HK-2 (cell line): Measurements from ENCODE around the gene FCHO1.

Source experiments
- DNase-seq: peaks from one replicate; pipeline ENCODE4 v3.0.0-alpha.2; 2018; ENCODE audit not compliant: unreplicated experiment

FCHO1 gene, protein sequence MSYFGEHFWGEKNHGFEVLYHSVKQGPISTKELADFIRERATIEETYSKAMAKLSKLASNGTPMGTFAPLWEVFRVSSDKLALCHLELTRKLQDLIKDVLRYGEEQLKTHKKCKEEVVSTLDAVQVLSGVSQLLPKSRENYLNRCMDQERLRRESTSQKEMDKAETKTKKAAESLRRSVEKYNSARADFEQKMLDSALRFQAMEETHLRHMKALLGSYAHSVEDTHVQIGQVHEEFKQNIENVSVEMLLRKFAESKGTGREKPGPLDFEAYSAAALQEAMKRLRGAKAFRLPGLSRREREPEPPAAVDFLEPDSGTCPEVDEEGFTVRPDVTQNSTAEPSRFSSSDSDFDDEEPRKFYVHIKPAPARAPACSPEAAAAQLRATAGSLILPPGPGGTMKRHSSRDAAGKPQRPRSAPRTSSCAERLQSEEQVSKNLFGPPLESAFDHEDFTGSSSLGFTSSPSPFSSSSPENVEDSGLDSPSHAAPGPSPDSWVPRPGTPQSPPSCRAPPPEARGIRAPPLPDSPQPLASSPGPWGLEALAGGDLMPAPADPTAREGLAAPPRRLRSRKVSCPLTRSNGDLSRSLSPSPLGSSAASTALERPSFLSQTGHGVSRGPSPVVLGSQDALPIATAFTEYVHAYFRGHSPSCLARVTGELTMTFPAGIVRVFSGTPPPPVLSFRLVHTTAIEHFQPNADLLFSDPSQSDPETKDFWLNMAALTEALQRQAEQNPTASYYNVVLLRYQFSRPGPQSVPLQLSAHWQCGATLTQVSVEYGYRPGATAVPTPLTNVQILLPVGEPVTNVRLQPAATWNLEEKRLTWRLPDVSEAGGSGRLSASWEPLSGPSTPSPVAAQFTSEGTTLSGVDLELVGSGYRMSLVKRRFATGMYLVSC

GRCh38 chr19:17751103-17751911, at the start of gene FCHO1:
Gene FCHO1 (plus strand): TSS chr19:17751477. CDS start chr19:17755165, 3,688 bp downstream.
- no peak for DNase-seq

DNA sequence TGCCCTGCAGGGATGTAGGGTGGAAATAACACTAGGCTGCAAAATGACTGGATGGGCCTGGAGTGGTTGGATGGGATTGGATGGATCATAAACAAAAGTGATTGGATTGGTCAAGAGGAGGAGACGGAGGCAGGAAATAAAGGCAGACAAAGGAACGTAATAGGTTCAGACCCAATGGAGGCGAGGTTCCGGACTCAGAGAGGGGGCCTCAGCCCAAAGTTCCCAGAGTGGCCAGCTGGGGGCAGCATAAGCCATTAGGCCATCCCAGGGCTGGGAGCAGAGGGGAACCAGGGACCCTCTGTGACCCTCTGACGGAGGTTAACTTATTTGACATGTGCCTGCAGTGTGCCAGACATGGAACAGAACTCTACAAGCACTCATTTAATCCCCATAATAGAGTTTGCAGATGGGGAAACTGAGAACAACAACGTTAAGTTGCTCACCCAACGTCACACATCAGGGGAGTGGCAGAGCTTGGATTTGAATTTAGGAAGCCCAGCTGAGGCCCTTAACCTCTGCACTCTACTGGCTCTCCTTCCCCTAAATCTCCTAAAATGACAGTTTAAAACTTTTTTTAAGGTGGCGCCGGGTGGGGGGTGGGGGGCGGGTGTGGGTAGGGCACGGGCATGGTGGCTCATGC, 47.3 kb upstream of the FCHO1 start:
- no peak for DNase-seq

- DNase-seq: no peak
These were observed 44.5 kb upstream of the FCHO1 start for GRCh38 chr19:17706750-17707181.

GRCh38 chr19:17711851-17712250, 39.4 kb upstream of the FCHO1 start:
- no peak for DNase-seq

GRCh38 chr19:17716309-17716929, 34.9 kb upstream of the FCHO1 start:
- DNase-seq: no peak

DNA sequence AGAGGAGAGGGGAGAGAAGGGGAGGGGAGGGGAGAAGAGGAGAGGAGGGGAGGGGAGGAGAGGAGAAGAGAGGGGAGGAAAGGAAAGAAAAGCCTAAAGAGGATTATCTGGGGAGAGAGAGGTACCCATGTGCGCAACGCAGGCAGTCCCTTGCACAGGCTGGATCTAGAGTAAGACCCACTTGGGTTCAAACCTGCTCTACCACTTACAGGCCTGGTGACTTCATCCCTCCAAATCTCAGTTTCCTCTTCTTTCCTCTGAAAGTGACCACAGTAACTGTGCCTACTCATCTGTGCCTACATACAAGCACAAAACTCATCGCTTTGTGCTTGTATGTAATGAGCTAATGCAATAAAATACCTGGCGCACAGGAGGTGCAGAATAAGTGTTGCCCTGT, 32.7 kb upstream of the FCHO1 start:
- DNase-seq: no peak

DNA sequence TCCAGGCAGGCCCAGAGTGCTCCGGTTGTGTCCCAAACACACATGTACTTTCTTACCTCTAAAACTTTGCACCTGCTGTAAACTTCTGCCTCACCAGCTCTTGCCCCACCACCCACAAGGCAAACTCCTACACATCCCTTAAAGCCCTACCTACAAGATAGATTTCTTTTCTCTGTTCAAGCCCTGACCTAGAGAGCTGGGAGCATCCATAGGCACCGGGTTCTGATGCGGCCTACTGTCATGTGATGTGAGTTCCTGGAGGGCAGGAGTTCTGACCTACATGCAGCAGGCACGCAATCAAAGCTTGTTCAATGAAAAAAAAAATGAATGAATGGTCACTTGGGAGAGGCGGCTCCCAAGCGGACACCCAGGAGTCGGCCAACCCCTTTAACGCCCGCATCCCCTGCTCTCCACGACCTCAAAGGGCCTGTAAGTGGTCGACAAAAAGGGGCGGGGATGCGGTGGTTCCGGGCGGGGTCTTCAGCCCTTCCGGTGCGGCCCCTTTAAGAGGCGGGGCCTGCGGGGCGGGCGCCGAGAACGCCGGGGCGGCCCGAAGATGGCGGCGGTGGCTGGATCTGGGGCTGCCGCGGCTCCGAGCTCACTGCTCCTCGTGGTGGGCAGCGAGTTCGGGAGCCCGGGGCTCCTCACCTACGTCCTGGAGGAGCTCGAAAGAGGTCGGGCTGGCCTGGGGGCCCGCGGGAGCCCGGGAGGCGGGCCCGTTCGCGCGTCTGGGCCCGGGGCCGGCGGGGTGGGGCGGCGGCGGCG, 32.1 kb upstream of the FCHO1 start, which contains the start of gene MAP1S:
Gene MAP1S, plus strand, starts transcription at position 534 of the 765 bp plus-strand sequence. Its CDS starts 23 bp downstream, at position 557.
- DNase-seq: peak; percentile 73

DNA sequence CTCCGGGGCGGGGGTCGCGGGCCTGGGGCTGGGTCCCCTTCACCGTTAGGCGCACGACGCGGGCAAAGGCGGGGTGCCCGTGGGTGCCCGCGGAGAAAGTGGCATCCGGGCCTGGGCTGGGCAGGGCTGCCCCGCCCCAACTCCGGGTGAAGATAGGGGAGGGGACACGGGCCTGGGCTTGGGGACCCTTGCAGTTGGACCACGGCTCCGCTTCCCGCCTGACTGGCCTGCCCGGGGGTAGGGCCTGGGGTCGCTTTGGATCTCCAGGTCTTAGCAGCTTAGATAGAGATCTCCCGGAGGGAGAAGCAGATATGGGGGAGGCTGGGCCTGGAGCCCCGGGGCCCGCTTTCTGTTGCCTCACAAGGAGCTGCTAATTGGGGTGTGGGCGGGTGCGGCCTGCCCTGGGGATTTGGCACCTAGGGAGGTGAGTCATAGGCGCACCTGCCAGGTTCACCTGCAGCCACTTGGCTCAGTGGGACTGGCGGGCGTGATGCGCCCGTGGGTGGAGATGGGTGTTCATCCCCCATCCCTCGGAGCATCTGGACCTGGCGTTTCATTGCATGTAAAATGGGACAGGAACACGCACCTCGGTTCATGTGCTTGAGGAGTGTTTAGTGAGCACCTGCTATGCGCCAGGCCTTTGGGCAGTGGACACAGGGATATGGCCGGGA, 31.4 kb upstream of the FCHO1 start:
- DNase-seq: no peak

DNA sequence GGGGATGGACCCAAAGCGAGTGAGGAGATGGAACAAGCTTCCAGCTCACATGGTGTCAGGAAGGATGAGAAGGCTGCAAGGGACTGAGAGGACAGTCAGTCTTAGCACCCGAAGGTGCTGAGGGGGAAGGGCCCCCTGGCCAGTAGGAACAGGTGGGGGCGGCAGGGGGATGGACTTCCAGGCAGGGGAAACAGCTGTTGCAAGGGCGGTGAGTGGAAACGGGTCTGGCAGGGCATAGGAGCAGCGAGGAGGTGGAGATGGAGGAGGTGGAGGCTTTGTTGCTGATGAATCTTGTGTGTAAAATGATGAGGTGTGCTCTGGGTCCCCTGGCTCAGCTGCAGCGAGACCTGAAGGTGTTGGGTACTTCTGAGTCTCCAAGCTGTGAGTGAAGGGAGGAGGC, 30.8 kb upstream of the FCHO1 start:
- no peak for DNase-seq

DNA sequence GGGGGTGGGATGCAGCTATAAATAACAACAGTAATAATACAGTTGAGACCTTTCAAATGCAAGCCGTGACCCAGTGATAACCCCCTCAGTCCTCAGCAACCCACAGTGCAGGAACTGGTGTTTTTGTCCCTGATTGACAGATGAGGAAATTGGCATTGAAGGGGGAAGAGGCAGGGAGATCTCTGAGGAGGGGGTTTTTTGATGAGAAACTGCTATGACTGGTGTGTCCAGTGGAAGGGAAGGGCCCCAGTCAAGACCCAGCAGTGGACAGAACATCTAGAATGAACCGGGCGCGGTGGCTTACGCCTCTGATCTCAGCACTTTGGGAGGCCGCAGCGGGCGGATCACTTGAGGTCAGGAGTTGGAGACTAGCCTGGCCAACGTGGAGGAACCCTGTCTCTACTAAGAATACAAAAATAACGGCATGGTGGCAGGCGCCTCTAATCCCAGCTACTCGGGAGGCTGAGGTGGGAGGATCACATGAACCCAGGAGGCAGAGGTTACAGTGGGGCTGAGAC, 30.1 kb upstream of the FCHO1 start:
- no peak for DNase-seq

DNA sequence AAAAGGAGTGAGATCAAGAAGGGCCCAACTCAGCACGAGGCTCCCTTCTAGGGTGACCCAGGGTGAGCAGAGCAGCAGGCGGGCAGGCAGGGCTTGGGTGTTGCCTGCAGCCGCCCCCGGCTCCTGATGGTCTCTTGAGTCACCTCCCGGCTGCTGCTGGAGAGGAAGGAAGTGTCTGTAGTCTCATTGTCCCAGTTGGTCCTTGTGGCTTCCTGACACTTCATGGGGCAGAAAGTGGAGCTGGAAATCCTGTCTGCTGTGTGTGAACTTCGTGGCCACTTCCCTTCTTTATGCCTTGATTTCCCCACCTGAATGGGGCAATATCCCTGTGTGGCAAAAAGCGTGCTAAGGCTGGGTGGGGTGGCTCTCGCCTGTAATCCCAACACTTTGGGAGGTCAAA, 29.5 kb upstream of the FCHO1 start:
- peak; percentile 33 for DNase-seq

DNA sequence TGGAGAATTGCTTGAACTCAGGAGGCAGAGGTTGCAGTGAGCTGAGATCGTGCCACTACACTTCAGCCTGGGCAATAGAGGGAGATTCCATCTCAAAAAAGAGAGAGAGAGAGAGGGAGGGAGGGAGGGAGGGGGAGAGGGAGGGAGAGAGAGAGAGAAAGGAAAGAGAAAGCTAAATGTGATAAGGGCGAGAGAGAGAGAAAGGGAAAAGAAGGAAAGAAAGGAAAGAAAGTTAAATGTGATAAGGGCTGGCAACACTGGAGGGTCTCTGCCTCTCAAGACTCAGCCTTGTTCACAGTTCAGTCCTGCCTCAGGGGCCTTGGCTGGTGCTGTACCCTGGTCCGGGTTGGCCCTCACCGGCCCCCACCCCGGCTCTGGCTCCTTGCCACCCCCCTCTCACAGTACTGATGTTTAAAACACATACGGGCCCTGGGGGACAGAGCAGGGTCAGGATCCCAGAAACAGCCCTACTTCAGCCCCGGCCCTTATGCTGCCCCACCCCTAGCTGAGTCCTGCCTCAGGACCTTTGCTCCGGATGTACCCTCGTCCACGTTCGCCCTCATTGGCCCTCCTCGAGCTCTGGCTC, 28.5 kb upstream of the FCHO1 start:
- no peak for DNase-seq

- no peak for DNase-seq
These were observed 26.6 kb upstream of the FCHO1 start for GRCh38 chr19:17724655-17725054.

GRCh38 chr19:17725422-17726078, 25.7 kb upstream of the FCHO1 start:
- DNase-seq: no peak

DNA sequence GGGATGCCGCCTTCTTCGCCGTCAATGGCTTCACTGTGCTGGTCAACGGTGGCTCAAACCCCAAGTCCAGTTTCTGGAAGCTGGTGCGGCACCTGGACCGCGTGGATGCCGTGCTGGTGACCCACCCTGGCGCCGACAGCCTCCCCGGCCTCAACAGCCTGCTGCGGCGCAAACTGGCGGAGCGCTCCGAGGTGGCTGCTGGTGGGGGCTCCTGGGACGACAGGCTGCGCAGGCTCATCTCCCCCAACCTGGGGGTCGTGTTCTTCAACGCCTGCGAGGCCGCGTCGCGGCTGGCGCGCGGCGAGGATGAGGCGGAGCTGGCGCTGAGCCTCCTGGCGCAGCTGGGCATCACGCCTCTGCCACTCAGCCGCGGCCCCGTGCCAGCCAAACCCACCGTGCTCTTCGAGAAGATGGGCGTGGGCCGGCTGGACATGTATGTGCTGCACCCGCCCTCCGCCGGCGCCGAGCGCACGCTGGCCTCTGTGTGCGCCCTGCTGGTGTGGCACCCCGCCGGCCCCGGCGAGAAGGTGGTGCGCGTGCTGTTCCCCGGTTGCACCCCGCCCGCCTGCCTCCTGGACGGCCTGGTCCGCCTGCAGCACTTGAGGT, 25.0 kb upstream of the FCHO1 start:
- DNase-seq: no peak

DNA sequence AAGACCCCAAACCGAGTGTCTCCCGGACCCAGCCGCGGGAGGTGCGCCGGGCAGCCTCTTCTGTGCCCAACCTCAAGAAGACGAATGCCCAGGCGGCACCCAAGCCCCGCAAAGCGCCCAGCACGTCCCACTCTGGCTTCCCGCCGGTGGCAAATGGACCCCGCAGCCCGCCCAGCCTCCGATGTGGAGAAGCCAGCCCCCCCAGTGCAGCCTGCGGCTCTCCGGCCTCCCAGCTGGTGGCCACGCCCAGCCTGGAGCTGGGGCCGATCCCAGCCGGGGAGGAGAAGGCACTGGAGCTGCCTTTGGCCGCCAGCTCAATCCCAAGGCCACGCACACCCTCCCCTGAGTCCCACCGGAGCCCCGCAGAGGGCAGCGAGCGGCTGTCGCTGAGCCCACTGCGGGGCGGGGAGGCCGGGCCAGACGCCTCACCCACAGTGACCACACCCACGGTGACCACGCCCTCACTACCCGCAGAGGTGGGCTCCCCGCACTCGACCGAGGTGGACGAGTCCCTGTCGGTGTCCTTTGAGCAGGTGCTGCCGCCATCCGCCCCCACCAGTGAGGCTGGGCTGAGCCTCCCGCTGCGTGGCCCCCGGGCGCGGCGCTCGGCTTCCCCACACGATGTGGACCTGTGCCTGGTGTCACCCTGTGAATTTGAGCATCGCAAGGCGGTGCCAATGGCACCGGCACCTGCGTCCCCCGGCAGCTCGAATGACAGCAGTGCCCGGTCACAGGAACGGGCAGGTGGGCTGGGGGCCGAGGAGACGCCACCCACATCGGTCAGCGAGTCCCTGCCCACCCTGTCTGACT, 24.1 kb upstream of the FCHO1 start:
- no peak for DNase-seq

DNA sequence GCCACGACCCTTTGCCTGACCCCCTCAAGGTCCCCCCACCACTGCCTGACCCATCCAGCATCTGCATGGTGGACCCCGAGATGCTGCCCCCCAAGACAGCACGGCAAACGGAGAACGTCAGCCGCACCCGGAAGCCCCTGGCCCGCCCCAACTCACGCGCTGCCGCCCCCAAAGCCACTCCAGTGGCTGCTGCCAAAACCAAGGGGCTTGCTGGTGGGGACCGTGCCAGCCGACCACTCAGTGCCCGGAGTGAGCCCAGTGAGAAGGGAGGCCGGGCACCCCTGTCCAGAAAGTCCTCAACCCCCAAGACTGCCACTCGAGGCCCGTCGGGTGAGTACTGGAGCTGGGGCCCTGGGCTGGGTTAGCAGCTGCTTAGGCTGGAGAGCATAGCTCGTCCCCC, 23.4 kb upstream of the FCHO1 start:
- no peak for DNase-seq
